ENCODE results near the gene PGD.

DNA sequence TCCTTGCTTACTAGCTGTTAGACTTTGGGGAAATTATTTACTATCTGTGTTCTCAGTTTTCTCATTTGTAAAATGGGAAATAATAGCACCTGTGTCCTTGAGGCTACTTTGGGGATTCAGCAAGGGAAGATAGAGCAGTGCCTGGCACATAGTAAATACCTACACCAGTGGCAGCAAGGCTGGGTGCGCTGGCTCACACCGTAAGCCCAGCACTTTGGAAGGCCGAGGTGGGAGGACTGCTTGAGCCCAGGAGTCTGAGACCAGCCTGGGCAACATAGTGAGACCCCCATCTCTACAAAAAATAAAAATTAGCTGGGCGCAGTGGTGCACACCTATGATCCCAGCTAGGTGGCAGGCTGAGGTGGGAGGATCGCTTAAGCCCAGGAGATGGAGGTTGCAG is 22.8 kb downstream of the PGD start:
- TF ChIP-seq BMI1 (IDR thresholded peaks at IDR 0.05; ENCODE audit: borderline replicate concordance) (no peak), RAD51 (IDR thresholded peaks at IDR 0.05) (no peak), EGR1 (IDR thresholded peaks at IDR 0.05; ENCODE audit: borderline replicate concordance in 1 of 2, low read depth in 2 of 2, low read length in 2 of 2) (no peak), EZH2 (IDR thresholded peaks at IDR 0.05; ENCODE audit: borderline replicate concordance, control insufficient read depth, low read depth, low read length) (no peak), POLR2AphosphoS2 (IDR thresholded peaks at IDR 0.05; ENCODE audit: low read depth, low read length) (no peak), FOXM1 (IDR thresholded peaks at IDR 0.05; ENCODE audit: low read depth, low read length) (no peak), RAD21 (IDR thresholded peaks at IDR 0.05; ENCODE audit: insufficient read depth, low read depth, low read length) (no peak), NFYB (IDR thresholded peaks at IDR 0.05; ENCODE audit: insufficient read depth, low read depth, low read length) (no peak), ESRRA (IDR thresholded peaks at IDR 0.05; ENCODE audit: low read length) (no peak)

Data from GM12878 (cell line).